Neural progenitor cell (in vitro differentiated cells): ENCODE measurements around the gene TCHHL1. TPM values are rescaled to one million over a fixed set of nuclear protein-coding genes. Genes with fewer than 3 reads are reported as not detected.

Experiments used
- DNase-seq: peaks from one replicate; pipeline ENCODE4 v3.0.0-alpha.2; 2016; ENCODE audit warnings: low spot score
- H2AFZ ChIP-seq: fragments of 200-600 bp; sonication (generic); replicated peaks from 2 replicates; pipeline ENCODE4 v1.6.1; 2016; ENCODE audit warnings: antibody characterized with exemption
- H3F3A ChIP-seq: fragments of 200-600 bp; sonication (generic); 2 replicates; pipeline ENCODE4 v1.6.1; 2016; ENCODE audit warnings: antibody characterized with exemption, low read depth
- H3K27ac ChIP-seq: fragments of 200-600 bp; sonication (generic); 2 replicates; pipeline ENCODE4 v1.5.1; 2016; ENCODE audit warnings: mild to moderate bottlenecking
- H3K27me3 ChIP-seq: fragments of 200-600 bp; sonication (generic); 2 replicates; pipeline ENCODE4 v1.6.1; 2016; ENCODE audit warnings: mild to moderate bottlenecking, moderate library complexity
- H3K36me3 ChIP-seq: fragments of 200-600 bp; sonication (generic); 2 replicates; pipeline ENCODE4 v1.5.1; 2016
- H3K4me1 ChIP-seq: fragments of 200-600 bp; sonication (generic); 2 replicates; pipeline ENCODE4 v1.6.1; 2016; ENCODE audit warnings: mixed run types
- H3K4me2 ChIP-seq: fragments of 200-600 bp; sonication (generic); 2 replicates; pipeline ENCODE4 v1.6.1; 2016
- H3K4me3 ChIP-seq: fragments of 200-600 bp; sonication (generic); 2 replicates; pipeline ENCODE4 v1.5.1; 2016
- H3K79me2 ChIP-seq: fragments of 200-600 bp; sonication (generic); 2 replicates; pipeline ENCODE4 v1.6.1; 2016; ENCODE audit warnings: low read depth
- H3K9ac ChIP-seq: fragments of 200-600 bp; sonication (generic); 2 replicates; pipeline ENCODE4 v1.6.1; 2016
- H3K9me3 ChIP-seq: fragments of 200-600 bp; sonication (generic); 2 replicates; pipeline ENCODE4 v1.5.1; 2016; ENCODE audit warnings: low read depth
- H4K20me1 ChIP-seq: fragments of 200-600 bp; sonication (generic); 2 replicates; pipeline ENCODE4 v1.6.1; 2016; ENCODE audit warnings: low read depth
- H3K27ac Mint-ChIP-seq: 3 replicates; pipeline ENCODE4 v1.8.0; 2021; ENCODE audit warnings: mixed read lengths
- H3K27me3 Mint-ChIP-seq: 2 replicates; pipeline ENCODE4 v1.8.0; 2022; ENCODE audit warnings: low read depth, mild to moderate bottlenecking, inconsistent platforms, moderate library complexity, mixed read lengths; ENCODE audit not compliant: insufficient read depth
- H3K36me3 Mint-ChIP-seq: 3 replicates; pipeline ENCODE4 v1.8.0; 2021; ENCODE audit warnings: mixed read lengths
- H3K4me1 Mint-ChIP-seq: 3 replicates; pipeline ENCODE4 v1.8.0; 2021; ENCODE audit warnings: mixed read lengths
- H3K4me3 Mint-ChIP-seq: 3 replicates; pipeline ENCODE4 v1.8.0; 2021; ENCODE audit warnings: mild to moderate bottlenecking, moderate library complexity, mixed read lengths
- H3K9me3 Mint-ChIP-seq: 3 replicates; pipeline ENCODE4 v1.8.0; 2020; ENCODE audit warnings: mixed read lengths
- EZH2 ChIP-seq: fragments of 200-600 bp; sonication (generic); IDR thresholded peaks from 2 replicates; pipeline ENCODE4 v1.6.1; 2017; ENCODE audit warnings: antibody characterized with exemption, mild to moderate bottlenecking, moderate library complexity
- EZH2phosphoT487 ChIP-seq: fragments of 200-600 bp; sonication (generic); IDR thresholded peaks from 2 replicates; pipeline ENCODE4 v1.6.1; 2017; ENCODE audit warnings: antibody characterized with exemption
- total RNA-seq: library from RNA; depleted of rRNA; stranded (reverse); fragments of >200 nt; gene quantifications from 2 replicates; pipeline ENCODE4 v1.2.3, GENCODE V29; 2015; ENCODE audit warnings: low replicate concordance
- TF ChIP-seq, protein P1 (sequence below): fragments of 200-600 bp; sonication (generic); IDR thresholded peaks from 2 replicates; pipeline ENCODE4 v1.5.1; 2017; ENCODE audit warnings: antibody characterized with exemption, mild to moderate bottlenecking

TCHHL1 gene
- total RNA-seq, 1 donor from 2014 or later: not detected

DNA sequence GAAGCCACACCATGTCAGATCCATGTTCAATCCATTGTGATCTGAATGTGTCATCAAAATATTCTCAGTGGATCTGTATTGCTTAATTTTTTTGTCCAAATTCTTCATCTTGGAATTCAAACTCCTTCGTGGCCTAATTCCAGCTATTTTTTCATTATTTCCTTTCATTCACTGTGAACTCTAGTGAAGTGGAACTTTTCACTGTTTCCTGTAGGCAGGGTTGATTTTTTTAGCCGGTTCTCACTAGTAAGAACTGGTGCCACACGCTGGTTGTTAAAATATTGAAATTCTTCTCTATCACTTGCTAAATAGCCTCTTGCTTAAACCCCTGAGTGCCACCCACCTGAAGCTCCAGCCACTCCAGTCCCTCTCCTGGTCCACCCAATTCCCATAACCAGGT lies 44.5 kb downstream of the TCHHL1 start:
- H3K9me3 Mint-ChIP-seq: no peaks in the 10 kb centered on the region
- TF ChIP-seq EZH2: no peak
- no peak for TF ChIP-seq EZH2phosphoT487
- TF ChIP-seq, protein P1, sequence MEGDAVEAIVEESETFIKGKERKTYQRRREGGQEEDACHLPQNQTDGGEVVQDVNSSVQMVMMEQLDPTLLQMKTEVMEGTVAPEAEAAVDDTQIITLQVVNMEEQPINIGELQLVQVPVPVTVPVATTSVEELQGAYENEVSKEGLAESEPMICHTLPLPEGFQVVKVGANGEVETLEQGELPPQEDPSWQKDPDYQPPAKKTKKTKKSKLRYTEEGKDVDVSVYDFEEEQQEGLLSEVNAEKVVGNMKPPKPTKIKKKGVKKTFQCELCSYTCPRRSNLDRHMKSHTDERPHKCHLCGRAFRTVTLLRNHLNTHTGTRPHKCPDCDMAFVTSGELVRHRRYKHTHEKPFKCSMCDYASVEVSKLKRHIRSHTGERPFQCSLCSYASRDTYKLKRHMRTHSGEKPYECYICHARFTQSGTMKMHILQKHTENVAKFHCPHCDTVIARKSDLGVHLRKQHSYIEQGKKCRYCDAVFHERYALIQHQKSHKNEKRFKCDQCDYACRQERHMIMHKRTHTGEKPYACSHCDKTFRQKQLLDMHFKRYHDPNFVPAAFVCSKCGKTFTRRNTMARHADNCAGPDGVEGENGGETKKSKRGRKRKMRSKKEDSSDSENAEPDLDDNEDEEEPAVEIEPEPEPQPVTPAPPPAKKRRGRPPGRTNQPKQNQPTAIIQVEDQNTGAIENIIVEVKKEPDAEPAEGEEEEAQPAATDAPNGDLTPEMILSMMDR: no peak
- H3K9ac ChIP-seq: no peak overlapping the region
- no peak overlapping the region for H3K4me2 ChIP-seq
- H3K79me2 ChIP-seq: no peaks in the 10 kb centered on the region
- H3K4me3 ChIP-seq: no peak overlapping the region
- no peak overlapping the region for H3K27ac ChIP-seq
- H3K27ac Mint-ChIP-seq: no peak overlapping the region
- no peaks in the 10 kb centered on the region for H3K36me3 ChIP-seq
- no peaks in the 10 kb centered on the region for H4K20me1 ChIP-seq
- H3K4me1 Mint-ChIP-seq: peaks cover 17% of the 10 kb centered on the region
- peaks cover 7% of the 10 kb centered on the region for H3F3A ChIP-seq
- DNase-seq: no peak
- no peaks in the 10 kb centered on the region for H3K9me3 ChIP-seq
- no peak overlapping the region for H3K4me3 Mint-ChIP-seq
- peaks cover 14% of the 10 kb centered on the region for H3K4me1 ChIP-seq
- H3K36me3 Mint-ChIP-seq: no peaks in the 10 kb centered on the region
- H2AFZ ChIP-seq: no peak overlapping the region
- H3K27me3 ChIP-seq: peaks cover 14% of the 10 kb centered on the region
- peaks cover under 1% of the 10 kb centered on the region for H3K27me3 Mint-ChIP-seq

- H3K36me3 ChIP-seq: no peaks in the 10 kb centered on the region
- no peak overlapping the region for H3K27ac ChIP-seq
- H3K9me3 ChIP-seq: no peaks in the 10 kb centered on the region
- no peaks in the 10 kb centered on the region for H3K79me2 ChIP-seq
- H3K4me1 ChIP-seq: peaks cover 14% of the 10 kb centered on the region
- H3K9ac ChIP-seq: no peak overlapping the region
- no peak for TF ChIP-seq EZH2
- TF ChIP-seq, protein P1: no peak
- no peak for TF ChIP-seq EZH2phosphoT487
- peaks cover 14% of the 10 kb centered on the region for H3K27me3 ChIP-seq
- no peaks in the 10 kb centered on the region for H3K36me3 Mint-ChIP-seq
- H3K4me2 ChIP-seq: no peak overlapping the region
- no peak overlapping the region for H3K4me3 ChIP-seq
- no peak overlapping the region for H3K27ac Mint-ChIP-seq
- DNase-seq: no peak
- H4K20me1 ChIP-seq: no peaks in the 10 kb centered on the region
- H3K4me3 Mint-ChIP-seq: no peak overlapping the region
- H3K4me1 Mint-ChIP-seq: peaks cover 17% of the 10 kb centered on the region
- no peak overlapping the region for H2AFZ ChIP-seq
- H3F3A ChIP-seq: peaks cover 7% of the 10 kb centered on the region
- no peaks in the 10 kb centered on the region for H3K9me3 Mint-ChIP-seq
- peaks cover 5% of the 10 kb centered on the region for H3K27me3 Mint-ChIP-seq
Measured at GRCh38 chr1:152043870-152044269, 45.0 kb downstream of the TCHHL1 start.

- Histone ChIP-seq H3K9ac (no peak overlapping the region), H3K36me3 (no peaks in the 10 kb centered on the region), H4K20me1 (no peaks in the 10 kb centered on the region), H3K4me1 (peaks cover 8% of the 10 kb centered on the region), H3K9me3 (no peaks in the 10 kb centered on the region), H3K27me3 (peaks cover 28% of the 10 kb centered on the region), H3K4me2 (no peak overlapping the region), H3F3A (no peaks in the 10 kb centered on the region), H3K27ac (no peak overlapping the region), H3K4me3 (no peak overlapping the region), H3K79me2 (no peaks in the 10 kb centered on the region), H2AFZ (no peak overlapping the region)
- H3K4me1 Mint-ChIP-seq: peaks cover 3% of the 10 kb centered on the region
- peaks cover 8% of the 10 kb centered on the region for H3K27me3 Mint-ChIP-seq
- H3K27ac Mint-ChIP-seq: no peak overlapping the region
- no peak for DNase-seq
- TF ChIP-seq EZH2phosphoT487: no peak
- TF ChIP-seq EZH2: no peak
- TF ChIP-seq, protein P1: no peak
- H3K36me3 Mint-ChIP-seq: no peaks in the 10 kb centered on the region
- no peak overlapping the region for H3K4me3 Mint-ChIP-seq
- no peaks in the 10 kb centered on the region for H3K9me3 Mint-ChIP-seq
Measured at GRCh38 chr1:152042030-152042429, 46.8 kb downstream of the TCHHL1 start.

- Histone ChIP-seq H3K4me1 (peaks cover 20% of the 10 kb centered on the region), H3K27me3 (peaks cover 49% of the 10 kb centered on the region), H4K20me1 (no peaks in the 10 kb centered on the region), H3K4me2 (no peak overlapping the region), H2AFZ (no peak overlapping the region), H3K36me3 (no peaks in the 10 kb centered on the region), H3K79me2 (no peaks in the 10 kb centered on the region), H3K4me3 (no peak overlapping the region), H3F3A (peaks cover 11% of the 10 kb centered on the region), H3K27ac (no peak overlapping the region), H3K9ac (no peak overlapping the region), H3K9me3 (no peaks in the 10 kb centered on the region)
- Mint-ChIP-seq H3K4me3 (no peak overlapping the region), H3K4me1 (peaks cover 19% of the 10 kb centered on the region), H3K27ac (no peak overlapping the region), H3K27me3 (peaks cover 19% of the 10 kb centered on the region), H3K9me3 (no peaks in the 10 kb centered on the region), H3K36me3 (no peaks in the 10 kb centered on the region)
- TF ChIP-seq EZH2phosphoT487: no peak
- TF ChIP-seq EZH2: no peak
- TF ChIP-seq, protein P1: no peak
- no peak for DNase-seq
Measured at GRCh38 chr1:152039886-152040285, 49.0 kb downstream of the TCHHL1 start.
